Coronary artery (tissue), 2 donors: ENCODE measurements around the gene CADPS2.

ENCODE experiments used
- DNase-seq: peaks from one replicate; pipeline ENCODE4 v3.0.0-alpha.2; 2017; ENCODE audit warnings: low spot score
- H3K27ac ChIP-seq, 2 donors: fragments of 200-600 bp; sonication (generic); one replicate each; pipeline ENCODE4 v1.5.1; 2016 to 2019
- H3K4me3 ChIP-seq: fragments of 200-600 bp; sonication (generic); 2 replicates; pipeline ENCODE4 v1.5.1; 2016; ENCODE audit warnings: mild to moderate bottlenecking, moderate library complexity
- CTCF ChIP-seq: fragments of 200-600 bp; sonication (generic); IDR thresholded peaks from one replicate; pipeline ENCODE4 v1.5.1; 2019; ENCODE audit warnings: antibody characterized with exemption

CADPS2 gene

GRCh38 chr7:122883049-122883680, 3.1 kb downstream of the CADPS2 start:
- H3K4me3 ChIP-seq = no peak overlapping the region
- no peak for DNase-seq
- H3K27ac ChIP-seq = peak overlapping the region; percentile 6 to 38
- TF ChIP-seq CTCF = no peak

- TF ChIP-seq CTCF = no peak
- peak overlapping the region in 1 of 2 donors; percentile 15 for H3K27ac ChIP-seq
- peak overlapping the region; percentile 56 for H3K4me3 ChIP-seq
- no peak for DNase-seq
Measured at GRCh38 chr7:122881324-122881723, 4.9 kb downstream of the CADPS2 start.

- Histone ChIP-seq H3K27ac (no peak overlapping the region), H3K4me3 (no peak overlapping the region)
- TF ChIP-seq CTCF = no peak
- DNase-seq = no peak
Measured at GRCh38 chr7:122869260-122869659, 17.0 kb downstream of the CADPS2 start.

GRCh38 chr7:122867471-122867980, 18.7 kb downstream of the CADPS2 start:
- TF ChIP-seq CTCF = no peak
- DNase-seq = no peak
- Histone ChIP-seq H3K27ac (no peak overlapping the region), H3K4me3 (no peak overlapping the region)

GRCh38 chr7:122864838-122865237, 21.4 kb downstream of the CADPS2 start:
- DNase-seq = no peak
- TF ChIP-seq CTCF = no peak
- H3K4me3 ChIP-seq = no peak overlapping the region
- no peak overlapping the region for H3K27ac ChIP-seq

- DNase-seq = no peak
- Histone ChIP-seq H3K27ac (no peak overlapping the region), H3K4me3 (no peak overlapping the region)
- TF ChIP-seq CTCF = no peak
Measured at GRCh38 chr7:122864016-122864415, 22.2 kb downstream of the CADPS2 start.

- Histone ChIP-seq H3K4me3 (no peak overlapping the region), H3K27ac (no peak overlapping the region)
- TF ChIP-seq CTCF = no peak
- no peak for DNase-seq
Measured at GRCh38 chr7:122858320-122858719, 27.9 kb downstream of the CADPS2 start.
